Trophoblast cell (in vitro differentiated cells and primary cell): ENCODE results near the gene AZIN2.
A peak's percentile ranks its signal among the peaks of the same experiment; 100 is the strongest.

Experiments
- DNase-seq, 2 donors: peaks; one replicate each; pipeline ENCODE4 v3.0.0-alpha.2; 2016
- H2AFZ ChIP-seq: 2 replicates; pipeline ENCODE4 v1.6.1; 2013; ENCODE audit warnings: low read length, moderate library complexity, mild to moderate bottlenecking; ENCODE audit not compliant: insufficient read depth, poor library complexity
- H2AK5ac ChIP-seq: 2 replicates; pipeline ENCODE4 v1.6.1; 2013; ENCODE audit warnings: mild to moderate bottlenecking, low read length
- H2BK120ac ChIP-seq: 2 replicates; pipeline ENCODE4 v1.6.1; 2013; ENCODE audit warnings: low read length, mild to moderate bottlenecking, moderate library complexity; ENCODE audit not compliant: insufficient read depth, poor library complexity
- H2BK12ac ChIP-seq: 2 replicates; pipeline ENCODE4 v1.6.1; 2013; ENCODE audit warnings: mild to moderate bottlenecking, low read length, moderate library complexity
- H2BK5ac ChIP-seq: 2 replicates; pipeline ENCODE4 v1.6.1; 2013; ENCODE audit warnings: low read length, low read depth, moderate library complexity, mild to moderate bottlenecking; ENCODE audit not compliant: poor library complexity
- H3K14ac ChIP-seq: 2 replicates; pipeline ENCODE4 v1.6.1; 2013; ENCODE audit warnings: mild to moderate bottlenecking, low read length
- H3K18ac ChIP-seq: 2 replicates; pipeline ENCODE4 v1.6.1; 2013; ENCODE audit warnings: mild to moderate bottlenecking, low read length
- H3K23ac ChIP-seq: 2 replicates; pipeline ENCODE4 v1.6.1; 2013; ENCODE audit warnings: low read length
- H3K27ac ChIP-seq: 2 replicates; pipeline ENCODE4 v1.5.1; 2013; ENCODE audit warnings: low read depth, mild to moderate bottlenecking, inconsistent platforms, low read length, moderate library complexity
- H3K27me3 ChIP-seq: 2 replicates; pipeline ENCODE4 v1.6.1; 2013; ENCODE audit warnings: inconsistent platforms, mild to moderate bottlenecking, low read length, moderate library complexity; ENCODE audit not compliant: insufficient read depth
- H3K36me3 ChIP-seq, 2 experiments: 1 replicate in 1 of 2; 2 replicates in 1 of 2; pipeline ENCODE4 v1.6.1; 2013; ENCODE audit warnings: low read length in 2 of 2, mild to moderate bottlenecking in 2 of 2, moderate library complexity in 1 of 2; ENCODE audit not compliant: insufficient read depth in 2 of 2, control insufficient read depth in 1 of 2
- H3K4ac ChIP-seq: 2 replicates; pipeline ENCODE4 v1.6.1; 2013; ENCODE audit warnings: low read depth, mild to moderate bottlenecking, low read length, moderate library complexity
- H3K4me1 ChIP-seq, 2 experiments: 1 replicate in 1 of 2; 2 replicates in 1 of 2; pipeline ENCODE4 v1.6.1; 2013; ENCODE audit warnings: low read length in 2 of 2, mild to moderate bottlenecking in 2 of 2, moderate library complexity in 1 of 2; ENCODE audit not compliant: insufficient read depth in 2 of 2, control insufficient read depth in 1 of 2
- H3K4me2 ChIP-seq: 2 replicates; pipeline ENCODE4 v1.6.1; 2013; ENCODE audit warnings: inconsistent platforms, mild to moderate bottlenecking, low read length, moderate library complexity
- H3K4me3 ChIP-seq: 2 replicates; pipeline ENCODE4 v1.5.1; 2013; ENCODE audit warnings: mild to moderate bottlenecking, low read depth, low read length, inconsistent platforms
- H3K79me1 ChIP-seq: one replicate; pipeline ENCODE4 v1.6.1; 2013; ENCODE audit warnings: low read length
- H3K79me2 ChIP-seq: 2 replicates; pipeline ENCODE4 v1.6.1; 2013; ENCODE audit warnings: low read length, mild to moderate bottlenecking; ENCODE audit not compliant: control insufficient read depth, insufficient read depth, poor library complexity
- H3K9ac ChIP-seq: 2 replicates; pipeline ENCODE4 v1.6.1; 2013; ENCODE audit warnings: mild to moderate bottlenecking, low read length
- H3K9me3 ChIP-seq: 2 replicates; pipeline ENCODE4 v1.6.1; 2013; ENCODE audit warnings: low read depth, mild to moderate bottlenecking, control low read depth, inconsistent platforms, low read length; ENCODE audit not compliant: insufficient read depth
- H4K12ac ChIP-seq: 2 replicates; pipeline ENCODE4 v1.6.1; 2013; ENCODE audit warnings: low read depth, mild to moderate bottlenecking, low read length, moderate library complexity
- H4K8ac ChIP-seq: 2 replicates; pipeline ENCODE4 v1.6.1; 2013; ENCODE audit warnings: low read depth, mild to moderate bottlenecking, low read length, moderate library complexity
- H4K91ac ChIP-seq: one replicate; pipeline ENCODE4 v1.6.1; 2013; ENCODE audit warnings: low read depth, mild to moderate bottlenecking, low read length, moderate library complexity
- WGBS: extraction: QIAGEN DNeasy Blood & Tissue Kit; methylation state at CpG from one replicate; pipeline ENCODE4 v1.1.7; 2013; ENCODE audit warnings: missing lambda C conversion rate; ENCODE audit not compliant: insufficient read length, insufficient coverage; ENCODE audit errors: extremely low coverage; 5-methylcytosine and 5-hydroxymethylcytosine counted together

AZIN2 gene

GRCh38 chr1:33157131-33157530 is 76.2 kb downstream of the AZIN2 start:
- H3K9me3 ChIP-seq: no peaks in the 10 kb centered on the region
- peaks cover 2 to 3% of the 10 kb centered on the region in 2 experiments for H3K36me3 ChIP-seq
- no peak overlapping the region for H3K27ac ChIP-seq
- WGBS: no CpG with 5 or more reads among the region's 4 CpGs
- H2BK120ac ChIP-seq: no peak overlapping the region
- H3K4me3 ChIP-seq: no peak overlapping the region
- no peak overlapping the region for H2BK5ac ChIP-seq
- H2AFZ ChIP-seq: no peak overlapping the region
- H3K18ac ChIP-seq: no peak overlapping the region
- no peak overlapping the region for H2BK12ac ChIP-seq
- peak overlapping the region; percentile 2 for H3K23ac ChIP-seq
- no peak for DNase-seq
- no peak overlapping the region for H3K14ac ChIP-seq
- H4K91ac ChIP-seq: no peak overlapping the region
- H3K9ac ChIP-seq: no peak overlapping the region
- no peak overlapping the region for H3K4ac ChIP-seq
- no peak overlapping the region for H2AK5ac ChIP-seq
- no peak overlapping the region for H4K12ac ChIP-seq
- H3K79me1 ChIP-seq: no peaks in the 10 kb centered on the region
- no peak overlapping the region for H3K4me2 ChIP-seq
- no peaks in the 10 kb centered on the region for H3K79me2 ChIP-seq
- H3K4me1 ChIP-seq: peaks cover 0 to 5% of the 10 kb centered on the region in 2 experiments
- no peaks in the 10 kb centered on the region for H3K27me3 ChIP-seq
- H4K8ac ChIP-seq: no peak overlapping the region

DNA sequence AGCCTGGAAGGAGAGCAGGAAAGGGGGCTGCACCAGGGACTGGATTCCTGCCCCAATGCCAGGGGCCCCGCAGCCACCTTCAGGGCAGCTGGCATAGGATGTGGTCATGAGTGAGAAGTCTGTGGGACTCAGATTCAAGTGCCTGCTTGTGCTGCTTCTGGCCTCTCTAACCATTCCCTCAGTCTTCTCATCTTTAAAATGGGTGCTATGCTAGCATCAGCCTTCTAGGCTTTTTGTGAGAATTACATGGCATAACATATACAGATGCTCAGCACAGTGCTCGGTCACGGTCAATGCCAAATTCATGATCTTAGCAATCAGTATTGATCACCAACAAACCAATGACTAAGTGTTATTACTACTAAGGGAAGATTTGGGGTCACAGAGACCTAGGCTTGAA is 77.4 kb downstream of the AZIN2 start:
- no CpG with 5 or more reads among the region's 3 CpGs for WGBS
- Histone ChIP-seq H3K79me1 (peaks cover 2% of the 10 kb centered on the region), H4K12ac (no peak overlapping the region), H2BK120ac (no peak overlapping the region), H4K8ac (no peak overlapping the region), H2BK12ac (no peak overlapping the region), H3K4me1 (peaks cover 4 to 5% of the 10 kb centered on the region in 2 experiments), H3K14ac (no peak overlapping the region), H3K36me3 (peaks cover 2 to 3% of the 10 kb centered on the region in 2 experiments), H3K79me2 (no peaks in the 10 kb centered on the region), H3K9ac (no peak overlapping the region), H3K27me3 (no peaks in the 10 kb centered on the region), H3K23ac (no peak overlapping the region), H3K27ac (no peak overlapping the region), H3K4ac (no peak overlapping the region), H3K4me3 (no peak overlapping the region), H2BK5ac (no peak overlapping the region), H3K18ac (no peak overlapping the region), H2AFZ (no peak overlapping the region), H4K91ac (no peak overlapping the region), H3K4me2 (no peak overlapping the region), H2AK5ac (no peak overlapping the region), H3K9me3 (no peaks in the 10 kb centered on the region)
- no peak for DNase-seq

DNA sequence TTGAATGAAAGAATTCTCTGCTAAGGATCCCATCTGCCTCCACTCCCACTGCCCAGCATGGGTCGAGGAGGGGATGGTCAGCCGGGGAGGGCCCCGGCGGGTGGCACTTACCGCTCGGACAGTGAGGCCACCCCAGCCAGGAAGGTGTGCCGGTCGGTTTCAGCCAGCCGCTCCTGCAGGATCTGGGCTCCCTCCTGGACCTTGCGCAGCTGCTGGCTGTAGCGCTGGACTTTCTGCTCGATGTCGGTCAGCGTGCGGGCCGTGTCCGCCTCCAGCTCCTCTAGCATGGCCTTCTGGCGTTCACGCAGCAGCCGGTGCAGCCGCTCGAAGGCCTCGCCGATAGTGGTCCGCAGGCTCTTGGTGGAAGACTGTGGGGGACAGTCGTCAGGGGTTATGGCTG is 78.6 kb downstream of the AZIN2 start:
- no peak overlapping the region for H3K23ac ChIP-seq
- no CpG with 5 or more reads among the region's 26 CpGs for WGBS

GRCh38 chr1:33161061-33161681 is 80.2 kb downstream of the AZIN2 start:
- Histone ChIP-seq H3K27me3 (no peaks in the 10 kb centered on the region), H4K8ac (no peak overlapping the region), H3K23ac (no peak overlapping the region), H2BK120ac (no peak overlapping the region), H3K9ac (no peak overlapping the region), H2AFZ (no peak overlapping the region), H3K18ac (no peak overlapping the region), H4K91ac (no peak overlapping the region), H3K9me3 (peaks cover 2% of the 10 kb centered on the region), H3K4ac (no peak overlapping the region), H3K79me1 (peaks cover 12% of the 10 kb centered on the region), H3K4me3 (no peak overlapping the region), H3K14ac (no peak overlapping the region), H3K4me2 (no peak overlapping the region), H3K36me3 (peaks cover 2 to 3% of the 10 kb centered on the region in 2 experiments), H2BK5ac (no peak overlapping the region), H3K4me1 (peaks cover 14 to 22% of the 10 kb centered on the region in 2 experiments), H4K12ac (no peak overlapping the region), H2AK5ac (no peak overlapping the region), H2BK12ac (no peak overlapping the region), H3K79me2 (no peaks in the 10 kb centered on the region), H3K27ac (no peak overlapping the region)
- no peak for DNase-seq
- WGBS: no CpG with 5 or more reads among the region's 25 CpGs

More for the DNA sequence above, 78.6 kb downstream of the AZIN2 start:
- H3K4me1 ChIP-seq: peaks cover 13 to 17% of the 10 kb centered on the region in 2 experiments
- H3K27me3 ChIP-seq: no peaks in the 10 kb centered on the region
- peaks cover 2 to 3% of the 10 kb centered on the region in 2 experiments for H3K36me3 ChIP-seq
- peaks cover 11% of the 10 kb centered on the region for H3K79me1 ChIP-seq
- no peaks in the 10 kb centered on the region for H3K79me2 ChIP-seq
- H3K14ac ChIP-seq: no peak overlapping the region
- H2BK120ac ChIP-seq: no peak overlapping the region
- H4K8ac ChIP-seq: no peak overlapping the region
- no peak overlapping the region for H3K4me2 ChIP-seq
- H3K4me3 ChIP-seq: no peak overlapping the region
- DNase-seq: no peak
- H3K4ac ChIP-seq: no peak overlapping the region
- no peak overlapping the region for H2BK12ac ChIP-seq
- no peak overlapping the region for H4K12ac ChIP-seq
- no peaks in the 10 kb centered on the region for H3K9me3 ChIP-seq
- H3K18ac ChIP-seq: no peak overlapping the region
- no peak overlapping the region for H3K27ac ChIP-seq
- no peak overlapping the region for H2AK5ac ChIP-seq
- no peak overlapping the region for H2AFZ ChIP-seq
- H2BK5ac ChIP-seq: no peak overlapping the region
- no peak overlapping the region for H3K9ac ChIP-seq
- H4K91ac ChIP-seq: no peak overlapping the region
